ENCODE measurements around the gene AEBP1.

DNA sequence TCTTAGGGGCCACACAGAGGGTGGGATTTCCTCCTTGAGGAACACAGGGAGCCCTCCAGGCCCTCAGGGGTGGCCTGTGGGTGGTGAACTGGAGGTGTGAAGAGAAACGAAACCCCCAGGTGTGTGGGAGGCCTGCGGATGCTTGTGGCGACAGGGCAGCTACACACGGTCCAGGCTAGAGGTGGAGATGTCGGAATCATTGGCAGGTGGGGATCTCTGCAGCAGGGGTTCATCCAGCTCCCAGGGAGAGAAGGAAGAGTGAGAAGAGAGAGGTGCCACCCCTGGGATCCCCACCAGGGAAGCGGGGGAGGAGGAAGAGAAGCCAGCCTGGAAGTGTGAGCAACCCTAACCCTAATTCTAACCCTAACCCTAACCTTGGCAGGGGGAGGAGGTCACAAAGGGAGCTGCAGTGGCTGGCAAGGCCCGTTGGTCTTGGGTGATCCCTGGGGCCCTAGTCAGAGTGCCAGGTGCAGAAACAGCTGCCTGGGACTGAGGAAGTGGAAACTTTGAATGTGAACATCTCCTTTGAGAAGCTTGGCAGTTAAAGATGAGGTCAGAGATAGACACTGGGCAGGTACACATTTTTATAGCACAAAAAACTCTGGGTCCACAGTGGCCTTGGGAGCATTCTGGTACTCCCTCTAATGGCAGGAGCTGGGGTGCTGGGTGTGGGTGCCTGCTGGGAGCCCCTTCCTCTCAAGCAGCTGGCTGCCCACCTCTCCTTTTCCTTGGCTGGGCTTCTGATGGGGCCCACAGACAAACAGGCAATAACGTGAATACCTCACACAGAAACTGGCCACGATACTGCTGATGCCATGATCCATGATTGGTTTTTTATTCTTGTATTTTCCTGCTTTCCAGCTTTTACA, 6.8 kb upstream of the AEBP1 start:
- TF ChIP-seq, protein P1, sequence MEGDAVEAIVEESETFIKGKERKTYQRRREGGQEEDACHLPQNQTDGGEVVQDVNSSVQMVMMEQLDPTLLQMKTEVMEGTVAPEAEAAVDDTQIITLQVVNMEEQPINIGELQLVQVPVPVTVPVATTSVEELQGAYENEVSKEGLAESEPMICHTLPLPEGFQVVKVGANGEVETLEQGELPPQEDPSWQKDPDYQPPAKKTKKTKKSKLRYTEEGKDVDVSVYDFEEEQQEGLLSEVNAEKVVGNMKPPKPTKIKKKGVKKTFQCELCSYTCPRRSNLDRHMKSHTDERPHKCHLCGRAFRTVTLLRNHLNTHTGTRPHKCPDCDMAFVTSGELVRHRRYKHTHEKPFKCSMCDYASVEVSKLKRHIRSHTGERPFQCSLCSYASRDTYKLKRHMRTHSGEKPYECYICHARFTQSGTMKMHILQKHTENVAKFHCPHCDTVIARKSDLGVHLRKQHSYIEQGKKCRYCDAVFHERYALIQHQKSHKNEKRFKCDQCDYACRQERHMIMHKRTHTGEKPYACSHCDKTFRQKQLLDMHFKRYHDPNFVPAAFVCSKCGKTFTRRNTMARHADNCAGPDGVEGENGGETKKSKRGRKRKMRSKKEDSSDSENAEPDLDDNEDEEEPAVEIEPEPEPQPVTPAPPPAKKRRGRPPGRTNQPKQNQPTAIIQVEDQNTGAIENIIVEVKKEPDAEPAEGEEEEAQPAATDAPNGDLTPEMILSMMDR (IDR thresholded peaks at IDR 0.05; ENCODE audit: low read depth, low read length): no peak
- no peak for TF ChIP-seq EZH2phosphoT487 (IDR thresholded peaks at IDR 0.05; ENCODE audit: low read depth)

Data from OCI-LY3 (cell line).